Peyer's patch (tissue), 4 donors: ENCODE data around the gene LITAFD.

Experiments
- CTCF ChIP-seq, 6 experiments: fragments of 450-650 bp in 4 of 6; fragments of 200-600 bp in 2 of 6; sonication (generic) in 1 of 6; IDR thresholded peaks; one replicate each; pipeline ENCODE4 v1.5.1; 2017 to 2019; ENCODE audit warnings: antibody characterized with exemption in 6 of 6, mild to moderate bottlenecking in 3 of 6, moderate library complexity in 1 of 6
- POLR2A ChIP-seq, 2 donors: fragments of 450-650 bp; IDR thresholded peaks; one replicate each; pipeline ENCODE4 v1.5.1; 2017; ENCODE audit warnings: antibody characterized with exemption in 2 of 2, mild to moderate bottlenecking in 2 of 2, moderate library complexity in 2 of 2

GRCh38 chr16:8848231-8848938, 33.8 kb upstream of the LITAFD start:
- TF ChIP-seq CTCF (IDR thresholded peaks at IDR 0.05): no peak
- TF ChIP-seq POLR2A (IDR thresholded peaks at IDR 0.05): no peak
